Lung (tissue), 12 donors: ENCODE measurements around the gene SLC6A7. TPM values are rescaled to one million over a fixed set of nuclear protein-coding genes. Genes with fewer than 3 reads are reported as not detected.

ENCODE experiments used
- ATAC-seq: fragments of 200-7000 bp; cut with Tn5 transposase; one replicate; pipeline ENCODE4 v1.9.1; 2020; ENCODE audit warnings: moderate number of reproducible peaks; ENCODE audit not compliant: insufficient read depth, low FRiP score
- DNase-seq, 3 donors: peaks; one replicate each; pipeline ENCODE4 v3.0.0-alpha.2; 2013 to 2017
- H3K27ac ChIP-seq, 2 donors: one replicate each; pipeline ENCODE4 v1.5.1; 2013; ENCODE audit warnings: mild to moderate bottlenecking in 2 of 2, moderate library complexity in 2 of 2, control low read depth in 1 of 2, inconsistent platforms in 1 of 2, low read depth in 1 of 2, low read length in 1 of 2
- H3K27me3 ChIP-seq, 3 donors: one replicate each; pipeline ENCODE4 v1.5.1; 2013; ENCODE audit warnings: low read length in 2 of 3; ENCODE audit not compliant: control insufficient read depth in 3 of 3, insufficient read depth in 3 of 3
- H3K36me3 ChIP-seq, 4 donors: one replicate each; pipeline ENCODE4 v1.5.1; 2013; ENCODE audit warnings: low read length in 4 of 4, mild to moderate bottlenecking in 1 of 4, moderate library complexity in 1 of 4; ENCODE audit not compliant: control insufficient read depth in 4 of 4, insufficient read depth in 4 of 4
- H3K4me1 ChIP-seq, 5 donors: one replicate each; pipeline ENCODE4 v1.5.1; 2013; ENCODE audit warnings: low read length in 5 of 5, mild to moderate bottlenecking in 2 of 5, moderate library complexity in 1 of 5; ENCODE audit not compliant: control insufficient read depth in 5 of 5, insufficient read depth in 5 of 5
- H3K4me3 ChIP-seq: one replicate; pipeline ENCODE4 v1.5.1; 2013; ENCODE audit warnings: mild to moderate bottlenecking, control low read depth, moderate library complexity
- H3K9ac ChIP-seq, 2 donors: one replicate each; pipeline ENCODE4 v1.5.1; 2013; ENCODE audit warnings: low read length in 2 of 2, control low read depth in 1 of 2; ENCODE audit not compliant: insufficient read depth in 1 of 2
- H3K9me3 ChIP-seq, 4 donors: one replicate each; pipeline ENCODE4 v1.5.1; 2013; ENCODE audit warnings: low read length in 3 of 4, mild to moderate bottlenecking in 1 of 4, moderate library complexity in 1 of 4; ENCODE audit not compliant: control insufficient read depth in 4 of 4, insufficient read depth in 3 of 4
- CTCF ChIP-seq: IDR thresholded peaks from 2 replicates; pipeline ENCODE4 v1.5.1; 2012; ENCODE audit warnings: mild to moderate bottlenecking; ENCODE audit errors: control extremely low read depth, extremely low read depth
- WGBS, 2 donors: extraction: QIAGEN DNeasy Blood & Tissue Kit; methylation state at CpG; one replicate each; pipeline ENCODE4 v1.1.7; 2013; 5-methylcytosine and 5-hydroxymethylcytosine counted together
- polyA plus RNA-seq, 2 donors: library from polyadenylated mRNA; stranded (reverse); fragments of 200-250 nt; gene quantifications; one replicate each; pipeline ENCODE4 v1.2.1, GENCODE V29; 2013
- total RNA-seq, 2 donors: library from RNA; depleted of rRNA in 1 of 2; stranded (reverse); fragments of >200 nt in 1 of 2; gene quantifications; one replicate each; pipeline ENCODE4 v1.2.1, GENCODE V29; 2014 to 2021
- donor health status: control.
- donor health status: control.
- donor health status: Bipolar disorder and iron deficiency.
- donor health status: healthy.
- donor health status: DM: yes; HTN: yes; CAD: no.

The SLC6A7 gene
- total and polyA plus RNA-seq, 4 donors, result 0.02 to 0.06 (median 0.03) TPM; not detected in 1

- no peak for DNase-seq
- Histone ChIP-seq H3K27ac (peak overlapping the region in 1 of 2 donors; percentile 52), H3K27me3 (no peaks in the 10 kb centered on the region), H3K4me3 (no peak overlapping the region), H3K4me1 (peaks cover 0 to 78% (median 33%) of the 10 kb centered on the region in 5 donors), H3K9me3 (no peaks in the 10 kb centered on the region), H3K36me3 (no peaks in the 10 kb centered on the region), H3K9ac (peak overlapping the region in 1 of 2 donors; percentile 40)
- ATAC-seq, result no peak
- WGBS, 2 donors, result 71 to 80% methylated on average over 5 of the region's 5 CpGs
- no peak for TF ChIP-seq CTCF
These were observed 29.3 kb upstream of the SLC6A7 start for GRCh38 chr5:150160448-150161081.

- no peak overlapping the region for H3K27ac ChIP-seq
- no peaks in the 10 kb centered on the region for H3K27me3 ChIP-seq
- H3K4me3 ChIP-seq, result no peak overlapping the region
- WGBS, 2 donors, result 53 to 58% methylated on average over 14 of the region's 14 CpGs
- no peak overlapping the region for H3K9ac ChIP-seq
- ATAC-seq, result peak; percentile 42
- DNase-seq, result peak; percentile 72 to 82 (median 72)
- H3K4me1 ChIP-seq, result peaks cover 0 to 71% (median 33%) of the 10 kb centered on the region in 5 donors
- no peaks in the 10 kb centered on the region for H3K9me3 ChIP-seq
- peak; percentile 77 for TF ChIP-seq CTCF
- no peaks in the 10 kb centered on the region for H3K36me3 ChIP-seq
These were observed 28.4 kb upstream of the SLC6A7 start for GRCh38 chr5:150161242-150162141.

- no peaks in the 10 kb centered on the region for H3K27me3 ChIP-seq
- H3K27ac ChIP-seq, result no peak overlapping the region
- TF ChIP-seq CTCF, result no peak
- 82 to 89% methylated on average over 3 of the region's 3 CpGs for WGBS, 2 donors
- DNase-seq, result no peak
- H3K4me3 ChIP-seq, result no peak overlapping the region
- H3K9me3 ChIP-seq, result no peaks in the 10 kb centered on the region
- no peak overlapping the region for H3K9ac ChIP-seq
- H3K36me3 ChIP-seq, result no peaks in the 10 kb centered on the region
- peaks cover 0 to 66% (median 33%) of the 10 kb centered on the region in 5 donors for H3K4me1 ChIP-seq
- no peak for ATAC-seq
These were observed 27.7 kb upstream of the SLC6A7 start for GRCh38 chr5:150162142-150162513.
